ENCODE results near the gene LANCL1. TPM values are rescaled to one million over a fixed set of nuclear protein-coding genes. Genes with fewer than 3 reads are reported as not detected.
"Not testable (repeated sequence)": the region's sequence is repeated elsewhere in the genome, so short reads cannot be mapped to it uniquely, and the experiment has no call there.

LANCL1 gene
- total RNA-seq, 1 donor from 2014 or later, result 32.6 TPM

- Histone ChIP-seq H3K9me3 (no peaks in the 10 kb centered on the region), H3K27ac (no peak overlapping the region), H3K36me3 (peaks cover 49% of the 10 kb centered on the region), H3K4me3 (no peak overlapping the region), H3K4me1 (peaks cover 8% of the 10 kb centered on the region), H3K27me3 (ENCODE audit: low read depth) (no peaks in the 10 kb centered on the region)
- TF ChIP-seq CTCF (IDR thresholded peaks at IDR 0.05), result no peak
- ATAC-seq, result peak; percentile 34 to 82
- no peak for DNase-seq
- intact Hi-C loops (cut with DNase I), result no loop called here
Observed at GRCh38 chr2:210440206-210440605, 36.4 kb downstream of the LANCL1 start.

DNA sequence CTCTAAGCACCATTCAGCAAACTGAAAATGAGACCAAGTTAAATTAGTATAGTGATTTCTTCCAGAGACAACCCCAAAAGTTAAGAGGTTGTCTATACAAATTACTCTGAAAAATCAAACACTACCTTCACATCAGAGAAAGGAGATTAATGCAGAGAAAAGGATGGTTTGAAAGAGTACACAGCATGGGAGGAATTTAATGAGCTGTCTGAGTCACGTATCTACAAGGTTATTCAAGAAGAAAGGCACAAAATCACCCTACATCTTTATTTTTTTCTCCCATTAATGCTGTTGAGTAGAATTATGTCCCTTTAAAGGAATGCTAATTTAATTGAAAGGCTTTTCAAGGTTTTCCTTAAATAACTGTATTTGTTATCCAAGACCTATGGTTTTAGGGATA lies 41.1 kb downstream of the LANCL1 start:
- Histone ChIP-seq H3K4me3 (no peak overlapping the region), H3K9me3 (no peaks in the 10 kb centered on the region), H3K27ac (no peak overlapping the region), H3K4me1 (peaks cover 8% of the 10 kb centered on the region), H3K27me3 (ENCODE audit: low read depth) (no peaks in the 10 kb centered on the region), H3K36me3 (peaks cover 85% of the 10 kb centered on the region)
- DNase-seq, result no peak
- intact Hi-C loops (cut with DNase I), result no loop called here
- no peak for ATAC-seq
- TF ChIP-seq CTCF (IDR thresholded peaks at IDR 0.05), result no peak

DNA sequence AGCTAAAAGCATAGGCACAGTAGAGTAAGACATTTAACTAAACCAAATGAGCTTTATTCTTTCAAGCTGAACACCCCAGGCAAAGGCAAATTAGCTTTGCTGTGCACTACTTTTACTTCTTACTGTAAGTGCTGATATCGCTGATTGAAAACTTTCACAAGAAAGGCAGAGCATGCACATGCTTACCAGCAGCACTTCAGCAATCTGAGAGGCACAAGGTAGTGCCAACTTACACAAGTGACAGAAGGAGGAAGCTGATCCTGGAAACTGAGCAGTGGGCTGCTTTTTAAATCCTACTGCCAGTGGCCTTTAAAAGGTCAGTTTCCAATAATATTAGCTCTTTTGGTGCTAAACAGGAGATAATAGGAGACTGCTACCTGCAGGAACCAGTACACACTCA lies 43.9 kb downstream of the LANCL1 start:
- no peak for DNase-seq
- Histone ChIP-seq H3K9me3 (peaks cover 11% of the 10 kb centered on the region), H3K27ac (no peak overlapping the region), H3K36me3 (peaks cover 69% of the 10 kb centered on the region), H3K27me3 (ENCODE audit: low read depth) (no peaks in the 10 kb centered on the region), H3K4me3 (no peak overlapping the region), H3K4me1 (no peaks in the 10 kb centered on the region)
- no peak for TF ChIP-seq CTCF (IDR thresholded peaks at IDR 0.05)
- intact Hi-C loops (cut with DNase I), result no loop called here
- peak; percentile 64 to 83 for ATAC-seq

- H3K36me3 ChIP-seq, result peaks cover 38% of the 10 kb centered on the region
- ATAC-seq, result no peak
Observed at GRCh38 chr2:210429403-210430137, 47.0 kb downstream of the LANCL1 start.

DNA sequence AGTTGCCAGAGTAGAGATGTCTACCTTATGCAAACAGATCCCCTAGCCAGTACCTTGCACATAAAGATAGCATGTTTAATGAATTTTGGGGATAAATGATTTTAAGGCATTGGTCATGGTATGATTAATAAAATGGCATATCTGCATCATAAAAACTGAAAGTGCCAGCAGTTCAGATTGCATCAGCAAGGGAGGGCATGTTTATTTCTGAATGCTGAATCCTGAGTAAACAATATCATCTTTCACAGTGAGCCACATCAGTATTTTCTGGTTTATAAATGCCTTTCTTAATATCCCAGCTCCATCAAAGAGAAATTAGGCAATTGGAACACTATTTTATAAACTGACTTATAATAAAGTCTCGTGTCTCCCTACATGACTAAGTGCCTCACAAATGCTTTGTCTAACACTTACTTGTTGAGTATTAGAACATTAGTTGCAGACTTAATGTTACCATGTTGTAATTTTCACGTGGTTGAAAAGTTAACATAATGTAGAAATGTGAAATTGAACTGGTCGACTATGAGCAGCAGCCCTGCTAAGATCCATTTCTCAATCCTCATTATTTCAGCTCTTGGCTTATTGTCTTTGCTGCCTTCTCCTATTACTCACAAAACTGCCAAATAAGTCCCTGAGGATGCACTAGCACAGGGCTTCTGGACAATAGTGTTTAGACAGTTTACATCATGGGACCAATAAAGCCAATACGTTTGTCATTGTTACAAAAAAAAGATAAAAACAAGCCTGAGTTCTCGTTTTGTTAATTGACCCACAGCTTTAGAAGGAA lies 48.0 kb downstream of the LANCL1 start:
- intact Hi-C loops (cut with DNase I), result no loop called here
- TF ChIP-seq CTCF (IDR thresholded peaks at IDR 0.05), result no peak

More at GRCh38 chr2:210429403-210430137, 47.0 kb downstream of the LANCL1 start:
- intact Hi-C loops (cut with DNase I), result no loop called here
- H3K9me3 ChIP-seq, result peaks cover 28% of the 10 kb centered on the region
- H3K4me3 ChIP-seq, result no peak overlapping the region
- TF ChIP-seq CTCF (IDR thresholded peaks at IDR 0.05), result no peak
- DNase-seq, result no peak
- H3K27me3 ChIP-seq (ENCODE audit: low read depth), result no peaks in the 10 kb centered on the region
- H3K27ac ChIP-seq, result no peak overlapping the region
- no peaks in the 10 kb centered on the region for H3K4me1 ChIP-seq

DNA sequence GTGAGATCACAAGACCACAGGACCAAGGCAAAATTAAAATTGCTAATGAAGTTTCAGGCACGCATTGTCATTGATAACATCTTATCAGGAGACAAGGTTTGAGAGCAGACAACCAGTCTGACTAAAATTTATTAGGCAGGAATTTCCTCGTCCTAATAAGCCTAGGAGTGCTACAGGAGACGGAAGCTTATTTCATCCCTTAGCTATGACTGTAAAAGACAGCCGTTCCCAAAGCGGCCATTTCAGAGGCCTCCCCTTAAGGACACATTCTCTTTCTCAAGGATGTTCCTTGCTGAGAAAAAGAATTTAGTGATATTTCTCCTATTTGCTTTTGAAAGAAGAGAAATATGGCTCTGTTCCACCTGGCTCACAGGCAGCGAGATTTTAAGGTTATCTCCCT lies 49.2 kb downstream of the LANCL1 start:
- intact Hi-C loops (cut with DNase I), result not testable (repeated sequence)

More for the DNA sequence above, 48.0 kb downstream of the LANCL1 start:
- DNase-seq (no peak), ATAC-seq (no peak)
- Histone ChIP-seq H3K27me3 (ENCODE audit: low read depth) (no peaks in the 10 kb centered on the region), H3K27ac (no peak overlapping the region), H3K9me3 (peaks cover 32% of the 10 kb centered on the region), H3K4me1 (no peaks in the 10 kb centered on the region), H3K36me3 (peaks cover 28% of the 10 kb centered on the region), H3K4me3 (no peak overlapping the region)

More for the DNA sequence above, 49.2 kb downstream of the LANCL1 start:
- H3K27me3 ChIP-seq (ENCODE audit: low read depth); H3K4me3 ChIP-seq; ATAC-seq; H3K27ac ChIP-seq; DNase-seq; H3K4me1 ChIP-seq: not testable (repeated sequence)
- H3K36me3 ChIP-seq, result peaks cover 15% of the 10 kb centered on the region
- peaks cover 32% of the 10 kb centered on the region for H3K9me3 ChIP-seq

All from lower lobe of right lung (tissue), 2 donors.